ENCODE results near the gene UBE2L3. TPM values are rescaled to one million over a fixed set of nuclear protein-coding genes. Genes with fewer than 3 reads are reported as not detected.

UBE2L3 gene
- total and polyA plus RNA-seq, 4 donors, result 37.2 to 63.0 (median 44.0) TPM

DNA sequence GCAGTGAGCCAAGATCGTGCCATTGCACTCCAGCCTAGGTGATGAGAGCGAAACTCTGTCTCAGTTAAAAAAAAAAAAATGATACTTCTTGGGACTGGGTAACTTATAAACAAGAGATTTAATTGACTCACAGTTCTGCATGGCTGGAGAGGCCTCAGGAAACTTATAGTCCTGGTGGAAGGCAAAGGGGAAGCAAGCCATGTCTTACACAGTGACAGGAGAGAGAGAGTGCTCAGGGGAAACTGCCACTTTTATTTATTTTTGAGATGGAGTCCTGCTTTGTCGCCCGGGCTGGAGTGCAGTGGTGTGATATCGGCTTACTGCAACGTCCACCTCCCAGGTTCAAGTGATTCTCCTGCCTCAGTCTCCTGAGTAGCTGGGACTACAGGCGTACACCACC is 82.8 kb downstream of the UBE2L3 start:
- no peak for DNase-seq
- H3K27me3 ChIP-seq (ENCODE audit: control insufficient read depth in 3 of 3, insufficient read depth in 3 of 3, low read length in 2 of 3), result no peaks in the 10 kb centered on the region
- H3K4me1 ChIP-seq (ENCODE audit: control insufficient read depth in 5 of 5, insufficient read depth in 5 of 5, low read length in 5 of 5), result peaks cover 4 to 24% (median 5%) of the 10 kb centered on the region in 5 donors
- TF ChIP-seq, protein P1, sequence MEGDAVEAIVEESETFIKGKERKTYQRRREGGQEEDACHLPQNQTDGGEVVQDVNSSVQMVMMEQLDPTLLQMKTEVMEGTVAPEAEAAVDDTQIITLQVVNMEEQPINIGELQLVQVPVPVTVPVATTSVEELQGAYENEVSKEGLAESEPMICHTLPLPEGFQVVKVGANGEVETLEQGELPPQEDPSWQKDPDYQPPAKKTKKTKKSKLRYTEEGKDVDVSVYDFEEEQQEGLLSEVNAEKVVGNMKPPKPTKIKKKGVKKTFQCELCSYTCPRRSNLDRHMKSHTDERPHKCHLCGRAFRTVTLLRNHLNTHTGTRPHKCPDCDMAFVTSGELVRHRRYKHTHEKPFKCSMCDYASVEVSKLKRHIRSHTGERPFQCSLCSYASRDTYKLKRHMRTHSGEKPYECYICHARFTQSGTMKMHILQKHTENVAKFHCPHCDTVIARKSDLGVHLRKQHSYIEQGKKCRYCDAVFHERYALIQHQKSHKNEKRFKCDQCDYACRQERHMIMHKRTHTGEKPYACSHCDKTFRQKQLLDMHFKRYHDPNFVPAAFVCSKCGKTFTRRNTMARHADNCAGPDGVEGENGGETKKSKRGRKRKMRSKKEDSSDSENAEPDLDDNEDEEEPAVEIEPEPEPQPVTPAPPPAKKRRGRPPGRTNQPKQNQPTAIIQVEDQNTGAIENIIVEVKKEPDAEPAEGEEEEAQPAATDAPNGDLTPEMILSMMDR (IDR thresholded peaks at IDR 0.05; ENCODE audit: control extremely low read depth, extremely low read depth), result no peak
- H3K4me3 ChIP-seq, result no peak overlapping the region
- ATAC-seq (ENCODE audit: insufficient read depth, low FRiP score), result no peak
- H3K27ac ChIP-seq (ENCODE audit: low read depth in 1 of 2, low read length in 1 of 2), result no peak overlapping the region
- no peaks in the 10 kb centered on the region for H3K9me3 ChIP-seq (ENCODE audit: control insufficient read depth in 4 of 4, insufficient read depth in 3 of 4, low read length in 3 of 4)
- 94% methylated on average over 7 of the region's 7 CpGs for WGBS, 2 donors
- H3K9ac ChIP-seq (ENCODE audit: insufficient read depth in 1 of 2, low read length in 2 of 2), result no peak overlapping the region
- peaks cover 0 to 8% (median 2%) of the 10 kb centered on the region in 4 donors for H3K36me3 ChIP-seq (ENCODE audit: control insufficient read depth in 4 of 4, insufficient read depth in 4 of 4, low read length in 4 of 4)

DNA sequence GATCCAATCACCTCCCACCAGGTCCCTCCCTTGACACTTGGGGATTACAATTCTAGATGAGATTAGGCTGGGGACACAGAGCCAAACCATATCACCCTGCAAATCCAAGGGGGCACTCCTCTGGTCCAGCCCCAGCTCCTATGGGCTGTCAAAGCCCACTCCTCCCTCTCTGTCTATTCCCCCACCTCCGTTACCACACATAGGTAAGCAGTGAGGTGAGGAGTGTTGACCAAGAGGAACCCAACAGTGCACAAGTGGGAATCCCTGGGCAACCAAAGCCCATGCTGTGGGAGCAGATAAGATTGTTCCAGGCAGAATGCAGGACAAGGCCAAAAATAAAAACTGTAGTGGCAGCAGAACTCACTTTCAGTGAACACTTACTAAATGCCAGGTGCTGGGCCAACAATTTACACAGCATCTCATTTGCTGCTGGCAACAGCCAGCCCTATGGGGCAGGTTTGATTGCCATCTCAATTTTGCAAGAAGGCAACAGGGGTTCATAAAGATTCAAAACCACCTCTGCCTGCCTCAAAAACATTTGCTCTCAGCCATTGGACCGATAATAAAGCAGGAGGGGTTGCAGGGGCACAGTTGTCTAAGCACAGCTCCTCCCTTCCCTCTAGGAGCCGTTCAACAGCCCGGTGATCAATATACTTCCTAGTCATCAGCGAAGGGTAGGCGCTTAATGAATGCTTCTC is 83.5 kb downstream of the UBE2L3 start:
- Histone ChIP-seq H3K27ac (ENCODE audit: low read depth in 1 of 2, low read length in 1 of 2) (no peak overlapping the region), H3K4me1 (ENCODE audit: control insufficient read depth in 5 of 5, insufficient read depth in 5 of 5, low read length in 5 of 5) (peaks cover 4 to 24% (median 5%) of the 10 kb centered on the region in 5 donors), H3K9ac (ENCODE audit: insufficient read depth in 1 of 2, low read length in 2 of 2) (peak overlapping the region in 1 of 2 donors; percentile 4)

DNA sequence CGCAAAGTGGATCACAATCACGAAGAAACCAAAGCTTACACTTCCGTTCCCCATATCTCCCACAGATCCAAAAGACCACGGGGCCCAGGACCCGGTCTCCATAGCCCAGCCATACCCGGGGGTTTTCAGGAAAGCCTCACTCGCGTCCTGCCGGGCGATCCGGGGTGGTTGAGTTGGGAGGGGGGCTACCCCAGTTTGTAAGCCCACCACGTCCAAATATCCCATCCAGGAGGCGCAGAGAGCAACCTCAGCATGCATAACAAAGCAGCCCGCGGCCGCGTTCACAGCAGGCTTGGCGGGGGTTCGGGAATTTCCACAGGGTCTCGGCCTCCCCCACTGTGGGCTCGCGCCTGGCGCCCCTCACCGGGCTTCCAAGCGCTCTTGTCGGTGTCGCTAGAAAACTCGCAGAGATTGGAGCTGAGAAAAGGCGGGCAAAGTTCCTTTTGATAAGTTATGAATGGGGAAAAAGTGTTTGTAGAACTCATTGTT is 84.1 kb downstream of the UBE2L3 start:
- H3K27me3 ChIP-seq (ENCODE audit: control insufficient read depth in 3 of 3, insufficient read depth in 3 of 3, low read length in 2 of 3), result no peaks in the 10 kb centered on the region
- H3K4me3 ChIP-seq, result no peak overlapping the region
- H3K9me3 ChIP-seq (ENCODE audit: control insufficient read depth in 4 of 4, insufficient read depth in 3 of 4, low read length in 3 of 4), result no peaks in the 10 kb centered on the region
- peaks cover 0 to 4% (median 2%) of the 10 kb centered on the region in 4 donors for H3K36me3 ChIP-seq (ENCODE audit: control insufficient read depth in 4 of 4, insufficient read depth in 4 of 4, low read length in 4 of 4)
- peak overlapping the region; percentile 8 to 14 for H3K27ac ChIP-seq (ENCODE audit: low read depth in 1 of 2, low read length in 1 of 2)
- peak overlapping the region in 1 of 2 donors; percentile 4 for H3K9ac ChIP-seq (ENCODE audit: insufficient read depth in 1 of 2, low read length in 2 of 2)
- ATAC-seq (ENCODE audit: insufficient read depth, low FRiP score) (no peak), DNase-seq (no peak)
- 1% methylated on average over 29 of the region's 29 CpGs for WGBS, 2 donors
- TF ChIP-seq, protein P1 (IDR thresholded peaks at IDR 0.05; ENCODE audit: control extremely low read depth, extremely low read depth), result no peak
- peaks cover 4 to 24% (median 5%) of the 10 kb centered on the region in 5 donors for H3K4me1 ChIP-seq (ENCODE audit: control insufficient read depth in 5 of 5, insufficient read depth in 5 of 5, low read length in 5 of 5)

More for the DNA sequence above, 83.5 kb downstream of the UBE2L3 start:
- H3K36me3 ChIP-seq (ENCODE audit: control insufficient read depth in 4 of 4, insufficient read depth in 4 of 4, low read length in 4 of 4), result peaks cover 0 to 8% (median 2%) of the 10 kb centered on the region in 4 donors
- no peak overlapping the region for H3K4me3 ChIP-seq
- DNase-seq (no peak), ATAC-seq (ENCODE audit: insufficient read depth, low FRiP score) (no peak)
- TF ChIP-seq, protein P1 (IDR thresholded peaks at IDR 0.05; ENCODE audit: control extremely low read depth, extremely low read depth), result no peak
- no peaks in the 10 kb centered on the region for H3K27me3 ChIP-seq (ENCODE audit: control insufficient read depth in 3 of 3, insufficient read depth in 3 of 3, low read length in 2 of 3)
- H3K9me3 ChIP-seq (ENCODE audit: control insufficient read depth in 4 of 4, insufficient read depth in 3 of 4, low read length in 3 of 4), result no peaks in the 10 kb centered on the region
- WGBS, 2 donors, result 18% methylated on average over 6 of the region's 6 CpGs

All from lung (tissue), 12 donors.